ENCODE measurements around the gene TNK2. TPM values are rescaled to one million over a fixed set of nuclear protein-coding genes. Genes with fewer than 3 reads are reported as not detected.

TNK2 gene
- total and polyA plus RNA-seq, 2 of the 8 experiments (the other 6 are each of a cell fraction or from before 2014, with no cell fraction given): 10.4 to 33.9 TPM

DNA sequence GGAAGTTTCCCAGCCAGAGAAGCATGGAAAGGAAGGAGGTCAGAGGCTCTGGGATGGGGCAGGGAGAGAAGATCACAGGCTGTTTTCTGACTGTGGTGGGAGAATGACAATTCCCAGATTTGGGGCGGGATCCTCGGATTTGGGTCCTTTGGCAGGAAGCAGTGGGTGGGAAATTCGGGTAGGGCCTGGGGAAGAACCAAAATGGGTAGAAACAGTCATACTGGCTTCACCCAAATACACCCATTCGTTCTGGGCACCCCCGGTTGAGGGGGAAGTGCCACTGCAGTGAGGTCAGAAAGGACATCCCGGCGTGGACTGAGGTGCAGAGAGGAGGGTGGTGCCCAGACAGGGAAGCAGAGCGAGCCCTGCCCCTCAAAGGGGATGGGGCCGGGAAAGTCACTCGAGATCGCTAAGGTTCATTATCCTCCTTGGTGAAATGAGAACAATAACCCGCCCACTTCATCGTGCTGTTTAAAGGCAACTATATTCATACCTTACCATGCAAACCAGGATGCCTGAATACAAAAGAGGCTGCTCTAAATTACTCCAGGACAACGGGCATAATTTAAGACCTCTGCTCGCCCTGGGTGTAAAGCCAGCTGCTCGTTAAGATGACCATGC, 28.8 kb downstream of the TNK2 start:
- Histone ChIP-seq H3K56ac (replicated peaks; ENCODE audit: insufficient read length, low read depth, low read length) (no peak overlapping the region), H3K79me2 (ENCODE audit: control insufficient read depth in 1 of 2, insufficient read depth in 2 of 2, low read length in 2 of 2) (no peaks in the 10 kb centered on the region), H3K9ac (replicated peaks in 1 of 4; ENCODE audit: extremely low read depth in 1 of 4, low read depth in 3 of 4, low read length in 3 of 4) (no peak overlapping the region), H3K18ac (ENCODE audit: extremely low read depth, low read length) (no peak overlapping the region), H3K23me2 (ENCODE audit: low read depth, low read length) (no peaks in the 10 kb centered on the region), H4K20me1 (replicated peaks in 1 of 2; ENCODE audit: control insufficient read depth in 1 of 2, insufficient read depth in 2 of 2, low read length in 2 of 2) (peaks cover 3 to 7% of the 10 kb centered on the region in 2 experiments), H3K4me2 (ENCODE audit: insufficient read depth in 1 of 2, low read depth in 2 of 2, low read length in 2 of 2) (no peak overlapping the region), H4K8ac (ENCODE audit: extremely low read depth, insufficient read depth, low read length) (peak overlapping the region; percentile 28; the same call in 1 of the 2 replicates), H3K4me3 (ENCODE audit: extremely low read depth in 1 of 4, insufficient read depth in 2 of 4, low read depth in 3 of 4, low read length in 4 of 4) (no peak overlapping the region), H2BK5ac (ENCODE audit: low read depth, low read length) (no peak overlapping the region), H2BK15ac (ENCODE audit: low read length) (no peak overlapping the region), H3K36me3 (ENCODE audit: control insufficient read depth in 2 of 4, insufficient read depth in 4 of 4, low read length in 3 of 4) (peaks cover 0 to 18% (median 0%) of the 10 kb centered on the region in 4 experiments; a peak in 4 of 8 replicates), H4K91ac (replicated peaks; ENCODE audit: insufficient read length, low read length) (no peak overlapping the region), H3K27ac (ENCODE audit: low read depth, low read length) (no peak overlapping the region), H2AFZ (ENCODE audit: low read length) (no peak overlapping the region), H2BK12ac (ENCODE audit: low read depth, low read length) (no peak overlapping the region), H3K27me3 (replicated peaks in 1 of 4; ENCODE audit: control insufficient read depth in 3 of 4, extremely low read depth in 1 of 4, insufficient read depth in 3 of 4, low read length in 3 of 4) (no peaks in the 10 kb centered on the region), H3K23ac (ENCODE audit: insufficient read length) (no peak overlapping the region), H3K4me1 (replicated peaks in 1 of 4; ENCODE audit: control insufficient read depth in 3 of 4, insufficient read depth in 4 of 4, low read length in 3 of 4) (no peaks in the 10 kb centered on the region; a peak in 1 of 7 replicates), H2BK120ac (replicated peaks; ENCODE audit: low read depth, low read length) (no peak overlapping the region), H3K79me1 (ENCODE audit: low read depth, low read length) (peaks cover 2% of the 10 kb centered on the region; the same call in 1 of the 2 replicates), H4K5ac (ENCODE audit: insufficient read length, low read depth, low read length) (no peak overlapping the region), H2AK5ac (ENCODE audit: low read depth, low read length) (no peak overlapping the region), H3K14ac (ENCODE audit: insufficient read length) (no peak overlapping the region), H2BK20ac (ENCODE audit: low read length) (no peak overlapping the region), H3K9me3 (ENCODE audit: insufficient read depth in 2 of 2, low read depth in 1 of 2, low read length in 1 of 2) (no peaks in the 10 kb centered on the region), H3K4ac (replicated peaks; ENCODE audit: insufficient read length, low read depth, low read length) (no peak overlapping the region)
- FAIRE-seq (no peak), DNase-seq (ENCODE audit: low read depth in 1 of 2, low spot score in 2 of 2) (no peak)
- TF ChIP-seq, protein P1, sequence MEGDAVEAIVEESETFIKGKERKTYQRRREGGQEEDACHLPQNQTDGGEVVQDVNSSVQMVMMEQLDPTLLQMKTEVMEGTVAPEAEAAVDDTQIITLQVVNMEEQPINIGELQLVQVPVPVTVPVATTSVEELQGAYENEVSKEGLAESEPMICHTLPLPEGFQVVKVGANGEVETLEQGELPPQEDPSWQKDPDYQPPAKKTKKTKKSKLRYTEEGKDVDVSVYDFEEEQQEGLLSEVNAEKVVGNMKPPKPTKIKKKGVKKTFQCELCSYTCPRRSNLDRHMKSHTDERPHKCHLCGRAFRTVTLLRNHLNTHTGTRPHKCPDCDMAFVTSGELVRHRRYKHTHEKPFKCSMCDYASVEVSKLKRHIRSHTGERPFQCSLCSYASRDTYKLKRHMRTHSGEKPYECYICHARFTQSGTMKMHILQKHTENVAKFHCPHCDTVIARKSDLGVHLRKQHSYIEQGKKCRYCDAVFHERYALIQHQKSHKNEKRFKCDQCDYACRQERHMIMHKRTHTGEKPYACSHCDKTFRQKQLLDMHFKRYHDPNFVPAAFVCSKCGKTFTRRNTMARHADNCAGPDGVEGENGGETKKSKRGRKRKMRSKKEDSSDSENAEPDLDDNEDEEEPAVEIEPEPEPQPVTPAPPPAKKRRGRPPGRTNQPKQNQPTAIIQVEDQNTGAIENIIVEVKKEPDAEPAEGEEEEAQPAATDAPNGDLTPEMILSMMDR (IDR thresholded peaks at IDR 0.05; ENCODE audit: control extremely low read depth in 1 of 3, insufficient read depth in 1 of 3, low read depth in 1 of 3, low read length in 3 of 3): no peak
- TF ChIP-seq HDAC6 (IDR thresholded peaks at IDR 0.05; ENCODE audit: low read depth, low read length): no peak
- WGBS, 2 experiments (ENCODE audit: extremely low coverage in 1 of 2, insufficient coverage in 1 of 2, insufficient read length in 1 of 2, insufficient replicate concordance in 2 of 2, low coverage in 1 of 2, low lambda C conversion rate in 2 of 2, missing lambda C conversion rate in 1 of 2): 89% methylated on average over 16 of the region's 16 CpGs; no CpG with 5 or more reads in 1 of the 2 experiments
- POLR2A ChIA-PET (ENCODE audit: partially characterized antibody): no interaction called here
- CTCF ChIA-PET (ENCODE audit: partially characterized antibody): no interaction called here
